HG03196 (cell line): ENCODE measurements around the gene CD38.
A peak's percentile ranks its signal among the peaks of the same experiment; 100 is the strongest.
"Not testable (repeated sequence)": the region's sequence is repeated elsewhere in the genome, so short reads cannot be mapped to it uniquely, and the experiment has no call there.

Source experiments
- ATAC-seq: cut with Tn5 transposase; IDR thresholded peaks from one replicate; pipeline ENCODE4 v1.9.1; 2021; ENCODE audit not compliant: unreplicated experiment

The CD38 gene

GRCh38 chr4:15778289-15779241 lies at the start of gene CD38:
CD38 (plus strand) TSS chr4:15778328; CDS start chr4:15778415, 87 bp downstream.
- ATAC-seq = peak; percentile 77

GRCh38 chr4:15729910-15730533 lies 48.1 kb upstream of the CD38 start:
- peak; percentile 63 for ATAC-seq

- not testable (repeated sequence) for ATAC-seq
These were observed 45.1 kb upstream of the CD38 start for GRCh38 chr4:15733061-15733460.

- ATAC-seq = no peak
These were observed 42.6 kb upstream of the CD38 start for GRCh38 chr4:15735536-15735935.

DNA sequence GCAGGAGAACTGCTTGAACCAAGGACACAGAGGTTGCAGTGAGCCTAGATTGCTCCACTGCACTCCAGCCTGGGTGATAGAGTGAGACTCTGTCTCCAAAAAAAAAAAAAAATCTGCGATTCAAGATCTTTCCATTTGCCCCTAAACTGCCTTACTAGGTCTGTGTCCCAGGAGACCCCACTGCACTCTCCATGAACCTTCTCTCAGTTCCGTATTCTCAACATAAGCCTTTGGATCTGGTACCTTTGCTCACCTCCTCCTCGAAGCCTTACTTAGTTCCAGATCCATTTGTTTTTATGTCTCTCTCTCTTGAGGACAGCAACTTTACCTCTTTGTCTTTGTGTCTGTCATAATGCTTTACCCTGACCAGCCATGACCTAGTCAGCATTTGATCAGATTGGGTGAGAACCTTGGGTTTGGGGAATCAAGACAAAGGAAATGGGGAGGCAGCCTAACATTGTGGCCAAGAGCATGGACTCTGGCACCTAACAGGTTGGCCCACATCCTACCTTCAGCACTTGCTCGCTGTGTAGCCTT lies 41.5 kb upstream of the CD38 start:
- no peak for ATAC-seq

GRCh38 chr4:15737255-15737654 lies 40.9 kb upstream of the CD38 start:
- ATAC-seq = no peak

DNA sequence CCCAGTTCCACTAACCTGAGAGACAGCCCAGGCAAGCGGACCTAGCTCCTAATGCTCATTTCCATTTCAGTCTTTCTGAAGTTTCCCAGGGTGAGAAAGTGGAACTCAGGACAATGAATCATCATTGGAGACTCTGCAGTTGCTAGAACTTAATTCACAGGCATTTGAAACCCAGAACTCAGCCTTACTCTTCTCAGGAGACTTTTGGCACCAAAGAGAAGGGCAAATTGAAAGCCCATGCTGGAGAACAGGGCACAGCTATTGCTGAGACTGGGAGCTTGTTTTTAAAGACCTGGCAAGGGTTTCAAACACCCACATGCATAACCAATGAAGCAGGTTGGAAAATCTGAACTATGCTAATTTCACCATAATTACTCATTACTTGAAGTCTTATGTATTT lies 39.3 kb upstream of the CD38 start:
- no peak for ATAC-seq

DNA sequence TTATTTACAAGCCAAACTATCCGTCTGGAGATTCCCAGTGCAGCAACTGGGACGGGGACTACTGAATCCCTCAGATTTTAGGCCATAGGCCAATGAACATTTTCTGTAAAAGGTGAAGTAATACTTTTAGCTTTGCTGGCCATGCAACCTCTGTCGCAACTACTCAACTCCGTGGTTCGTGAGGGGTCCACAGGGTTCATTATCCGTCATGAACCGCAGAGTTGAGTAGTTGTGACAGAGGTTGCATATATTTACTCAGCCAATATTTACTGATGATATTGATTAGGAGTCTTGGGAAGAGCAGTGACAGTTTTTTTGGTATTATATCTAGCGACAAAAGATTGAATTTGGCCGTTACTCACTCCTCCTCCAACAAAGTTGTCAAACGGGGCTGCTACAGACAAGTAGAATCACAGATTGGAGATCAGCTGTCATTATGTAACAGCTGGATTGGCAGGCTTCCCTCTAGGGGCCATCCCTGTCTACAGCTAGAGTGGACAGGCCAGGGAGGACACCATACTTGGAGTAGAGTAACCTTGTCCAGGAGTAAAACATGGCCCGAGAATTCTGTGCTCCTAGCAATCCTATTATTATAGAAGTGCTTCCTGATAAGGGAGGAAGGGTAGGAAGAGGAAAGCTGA lies 37.2 kb upstream of the CD38 start:
- no peak for ATAC-seq

DNA sequence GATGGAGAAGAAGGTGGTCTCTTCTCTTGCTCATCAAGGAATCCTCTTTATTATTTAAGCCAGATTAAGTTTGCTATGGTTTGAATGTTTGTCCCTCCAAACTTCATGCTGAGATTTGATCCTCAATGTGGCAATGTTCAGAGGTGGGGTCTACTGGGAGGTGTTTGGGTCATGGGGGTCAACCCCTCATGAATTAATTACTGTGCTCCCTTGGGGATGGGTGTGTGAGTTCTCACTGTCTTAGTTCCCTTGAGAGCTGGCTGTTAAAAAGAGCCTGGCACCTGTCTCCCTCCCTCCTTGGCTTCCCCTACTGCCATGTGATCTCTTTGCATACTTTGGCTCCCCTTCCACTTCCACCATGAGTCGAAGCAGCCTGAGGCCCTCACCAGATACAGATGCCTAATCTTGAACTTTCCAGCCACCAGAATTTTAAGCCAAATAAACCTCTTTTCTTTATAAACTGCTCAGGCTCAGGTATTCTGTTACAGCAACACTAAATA lies 36.0 kb upstream of the CD38 start:
- ATAC-seq = no peak

DNA sequence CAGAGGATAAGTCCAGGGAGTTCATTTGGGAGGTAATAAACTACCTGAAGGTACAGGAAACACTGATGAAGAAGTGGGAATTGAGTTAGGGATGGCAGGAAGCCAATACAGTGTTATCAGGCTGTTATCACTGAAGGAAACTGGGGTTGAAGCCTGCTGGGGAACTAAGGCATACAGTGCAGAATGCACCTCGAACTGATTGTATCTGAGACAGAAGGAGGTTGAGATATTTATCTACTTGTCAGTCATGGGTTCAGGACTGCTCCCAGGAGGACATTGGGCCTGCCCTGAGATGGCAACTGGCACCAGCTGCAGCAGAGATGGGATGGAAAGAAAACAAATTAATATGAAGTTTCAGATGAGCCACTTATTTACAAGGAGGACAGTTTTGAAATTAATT lies 35.5 kb upstream of the CD38 start:
- no peak for ATAC-seq

GRCh38 chr4:15744016-15744545 lies 34.0 kb upstream of the CD38 start:
- ATAC-seq = no peak

DNA sequence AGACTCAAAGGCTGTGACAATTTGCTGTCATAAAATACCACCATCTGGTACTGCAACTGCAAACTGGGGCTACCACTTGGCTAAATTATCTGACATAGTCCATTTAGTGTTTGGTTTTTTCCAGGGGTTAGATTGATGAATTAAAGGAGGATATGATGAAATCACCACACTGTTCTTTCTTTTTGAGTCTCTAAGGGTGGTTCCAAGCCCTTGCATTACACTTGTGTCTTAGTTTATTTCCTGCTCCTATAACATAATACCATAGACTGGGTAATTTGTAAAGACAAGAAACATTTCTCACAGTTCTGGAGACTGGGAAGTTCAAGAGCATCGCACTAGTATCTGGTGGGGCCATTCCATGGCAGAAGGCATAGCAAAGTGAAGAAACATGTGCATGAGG lies 32.0 kb upstream of the CD38 start:
- ATAC-seq = no peak

- ATAC-seq = no peak
These were observed 29.1 kb upstream of the CD38 start for GRCh38 chr4:15749001-15749400.

- ATAC-seq = no peak
These were observed 27.0 kb upstream of the CD38 start for GRCh38 chr4:15751153-15751552.

GRCh38 chr4:15753081-15753480 lies 25.0 kb upstream of the CD38 start:
- ATAC-seq = no peak

DNA sequence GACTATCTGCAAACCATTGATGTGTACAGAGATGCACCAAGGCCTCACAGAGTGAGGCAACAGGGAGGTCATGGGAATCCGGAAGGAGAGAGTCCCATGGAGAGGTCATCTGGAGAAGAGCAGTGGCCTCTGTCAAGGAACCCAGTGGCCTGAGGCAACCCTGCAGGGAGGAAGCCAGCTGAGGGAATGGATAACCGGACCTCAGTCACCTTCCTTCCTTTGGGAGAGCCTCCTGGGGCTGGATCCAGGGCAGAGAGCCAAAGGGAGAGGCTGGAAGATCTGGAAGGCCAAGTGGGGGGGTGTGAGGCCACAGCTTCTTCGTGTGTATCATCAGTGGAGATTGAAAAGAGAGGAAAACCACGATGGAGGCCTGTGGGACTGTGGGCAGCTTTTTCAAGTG lies 24.3 kb upstream of the CD38 start:
- no peak for ATAC-seq

DNA sequence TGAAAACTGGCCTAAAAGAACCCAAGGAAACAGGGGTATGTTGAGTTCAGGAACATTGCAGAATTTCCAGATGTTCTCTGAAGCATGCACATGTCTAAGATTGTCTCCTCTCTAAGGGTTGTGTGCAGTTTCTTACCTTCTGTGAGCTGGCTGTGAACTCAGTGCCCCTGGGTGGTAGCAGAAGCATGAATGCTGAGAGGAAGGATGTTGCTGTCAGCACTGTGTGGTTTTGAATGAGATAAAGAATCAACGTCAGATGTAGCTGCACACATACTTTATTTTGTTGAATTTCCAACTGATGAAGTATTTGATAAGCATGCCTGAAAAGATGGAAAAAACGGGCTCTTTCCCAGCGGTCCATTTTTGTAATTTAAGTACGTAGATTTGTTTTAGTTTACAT lies 23.8 kb upstream of the CD38 start:
- ATAC-seq = no peak

- peak; percentile 19 for ATAC-seq
These were observed 22.6 kb upstream of the CD38 start for GRCh38 chr4:15755321-15756155.

GRCh38 chr4:15756361-15756861 lies 21.7 kb upstream of the CD38 start:
- peak; percentile 84 for ATAC-seq

- no peak for ATAC-seq
These were observed 21.1 kb upstream of the CD38 start for GRCh38 chr4:15757054-15757453.
